ENCODE results near the gene TIMM44.

DNA sequence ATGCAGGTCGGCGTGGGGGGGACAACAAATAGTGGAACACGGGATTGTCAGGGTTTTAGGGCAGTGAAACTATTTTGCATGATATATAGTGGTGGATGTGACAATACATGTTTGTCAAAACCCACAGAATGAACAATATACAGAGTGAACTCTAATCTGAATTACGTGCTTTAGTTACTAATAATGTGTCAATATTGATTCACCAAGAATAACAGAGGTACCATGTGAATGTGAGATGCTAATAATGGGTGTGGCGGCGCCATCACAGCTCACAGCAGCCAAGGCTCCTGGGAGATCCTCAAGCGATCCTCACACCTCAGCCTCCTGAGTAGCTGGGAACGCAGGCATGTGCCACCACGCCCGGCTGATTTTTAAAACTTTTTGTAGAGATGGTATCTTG, 49.1 kb upstream of the TIMM44 start:
- TF ChIP-seq POLR2A (IDR thresholded peaks at IDR 0.05; ENCODE audit: low read depth, low read length): no peak
- no peak for TF ChIP-seq POLR2AphosphoS5 (IDR thresholded peaks at IDR 0.05; ENCODE audit: low read depth, low read length)
- no peak for TF ChIP-seq POU2F2 (IDR thresholded peaks at IDR 0.05; ENCODE audit: low read depth, low read length)

All from GM12891 (cell line).